Fibroblast of skin of right biceps (primary cell): ENCODE measurements around the gene GPBAR1.
"Not testable (repeated sequence)": the region's sequence is repeated elsewhere in the genome, so short reads cannot be mapped to it uniquely, and the experiment has no call there.

Source experiments
- DNase-seq: peaks from one replicate; pipeline ENCODE4 v3.0.0-alpha.2; 2013

The GPBAR1 gene

GRCh38 chr2:218270721-218271486 lies 10.1 kb downstream of the GPBAR1 start:
- no peak for DNase-seq

DNA sequence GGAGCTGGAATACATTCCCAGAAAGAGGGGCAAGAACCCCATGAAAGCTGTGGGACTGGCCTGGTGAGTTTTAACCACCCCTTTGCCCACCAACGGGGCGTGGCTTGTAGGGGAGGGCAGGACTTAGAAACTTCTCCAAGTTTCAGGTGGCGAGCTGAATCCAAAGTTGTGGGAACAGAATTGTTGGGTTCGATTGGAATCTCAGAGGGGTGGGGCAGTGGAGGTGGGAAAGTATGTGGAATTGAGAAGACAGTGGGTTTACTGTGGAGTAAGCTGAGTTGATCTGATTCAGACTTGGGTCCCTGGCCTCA lies 10.6 kb downstream of the GPBAR1 start:
- DNase-seq = no peak

GRCh38 chr2:218271865-218272530 lies 11.2 kb downstream of the GPBAR1 start:
- DNase-seq = no peak

GRCh38 chr2:218272531-218273212 lies 11.9 kb downstream of the GPBAR1 start:
- DNase-seq = peak; percentile 88

DNA sequence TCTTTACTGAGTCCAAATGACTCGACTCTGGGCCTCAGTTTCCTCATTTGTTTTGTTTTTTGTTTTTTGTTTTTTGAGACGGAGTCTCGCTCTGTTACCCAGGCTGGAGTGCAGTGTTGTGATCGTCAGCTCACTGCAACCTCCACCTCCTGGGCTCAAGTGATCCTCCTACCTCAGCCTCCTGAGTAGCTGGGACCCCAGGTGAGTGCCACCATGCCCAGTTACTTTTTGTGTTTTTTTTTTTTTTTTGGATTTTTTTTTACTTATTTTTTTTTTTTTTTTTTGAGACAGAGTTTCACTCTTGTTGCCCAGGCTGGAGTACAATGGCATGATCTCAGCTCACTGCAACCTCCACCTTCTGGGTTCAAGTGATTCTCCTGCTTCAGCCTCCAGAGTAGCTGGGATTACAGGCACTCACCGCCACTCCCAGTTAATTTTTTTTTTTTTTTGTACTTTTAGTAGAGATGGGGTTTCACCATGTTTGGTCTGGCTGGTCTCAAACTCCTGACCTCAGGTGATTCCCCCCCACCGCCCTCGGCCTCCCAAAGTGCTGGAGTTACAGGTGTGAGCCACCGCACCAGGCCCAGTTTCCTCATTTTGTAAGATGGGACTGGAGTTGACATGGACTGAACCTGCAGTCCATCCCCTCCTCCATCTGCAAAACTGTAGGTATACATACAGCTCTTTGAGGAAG lies 12.5 kb downstream of the GPBAR1 start:
- DNase-seq = not testable (repeated sequence)

- DNase-seq = no peak
Measured at GRCh38 chr2:218273908-218274249, 13.1 kb downstream of the GPBAR1 start.

DNA sequence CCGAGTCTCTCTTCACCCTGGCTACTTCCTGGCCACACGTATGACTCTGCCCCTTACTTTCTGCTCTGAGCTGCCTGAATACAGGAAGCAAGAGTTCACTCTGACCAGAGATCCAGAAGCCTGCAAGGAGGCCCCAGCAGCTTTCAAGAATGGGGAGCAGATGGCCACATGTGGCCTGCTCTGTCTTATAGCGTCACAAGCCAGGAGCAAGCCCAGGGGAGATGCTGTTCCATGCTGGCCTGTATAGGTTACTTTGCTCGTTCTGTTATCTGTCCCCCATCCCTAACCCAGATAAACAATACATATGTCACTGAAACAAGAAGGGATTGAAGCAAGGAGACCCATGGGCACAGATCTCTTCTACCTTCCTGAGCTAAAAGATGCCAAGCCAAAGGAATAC lies 13.8 kb downstream of the GPBAR1 start:
- DNase-seq = no peak

DNA sequence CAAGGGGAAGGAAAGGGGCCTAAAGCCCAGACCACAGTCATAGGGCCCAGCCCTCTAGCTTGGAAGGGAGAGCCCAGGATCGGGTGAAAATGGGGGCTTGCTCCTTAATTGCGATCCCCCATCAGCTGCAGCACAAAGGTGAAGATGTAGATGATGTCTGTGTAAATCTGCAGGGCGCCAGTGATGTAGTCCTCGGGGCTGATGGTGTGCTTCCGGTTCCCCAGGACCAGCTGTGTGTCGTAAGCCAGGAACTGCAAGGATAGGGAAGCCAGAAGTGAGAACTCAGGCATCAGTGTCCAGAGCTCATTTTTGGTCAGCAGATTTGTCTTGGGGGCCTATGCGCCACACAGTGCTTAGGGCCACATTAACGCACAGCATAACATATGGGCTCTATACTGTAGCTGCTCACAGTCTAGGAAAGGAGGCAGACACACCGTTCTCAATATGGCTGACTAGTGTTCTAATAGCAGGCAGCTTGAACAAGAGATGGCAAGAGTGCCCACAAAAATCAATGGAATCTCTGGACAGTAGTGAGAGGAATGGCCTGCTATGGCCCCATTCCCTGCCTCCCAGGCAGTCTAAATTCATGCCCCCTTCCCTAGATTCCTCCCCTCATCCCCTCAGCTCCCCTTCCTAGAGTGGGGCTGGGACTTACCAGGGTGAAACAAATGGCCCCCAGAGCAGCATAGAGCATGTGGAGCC lies 14.7 kb downstream of the GPBAR1 start:
- DNase-seq = no peak

DNA sequence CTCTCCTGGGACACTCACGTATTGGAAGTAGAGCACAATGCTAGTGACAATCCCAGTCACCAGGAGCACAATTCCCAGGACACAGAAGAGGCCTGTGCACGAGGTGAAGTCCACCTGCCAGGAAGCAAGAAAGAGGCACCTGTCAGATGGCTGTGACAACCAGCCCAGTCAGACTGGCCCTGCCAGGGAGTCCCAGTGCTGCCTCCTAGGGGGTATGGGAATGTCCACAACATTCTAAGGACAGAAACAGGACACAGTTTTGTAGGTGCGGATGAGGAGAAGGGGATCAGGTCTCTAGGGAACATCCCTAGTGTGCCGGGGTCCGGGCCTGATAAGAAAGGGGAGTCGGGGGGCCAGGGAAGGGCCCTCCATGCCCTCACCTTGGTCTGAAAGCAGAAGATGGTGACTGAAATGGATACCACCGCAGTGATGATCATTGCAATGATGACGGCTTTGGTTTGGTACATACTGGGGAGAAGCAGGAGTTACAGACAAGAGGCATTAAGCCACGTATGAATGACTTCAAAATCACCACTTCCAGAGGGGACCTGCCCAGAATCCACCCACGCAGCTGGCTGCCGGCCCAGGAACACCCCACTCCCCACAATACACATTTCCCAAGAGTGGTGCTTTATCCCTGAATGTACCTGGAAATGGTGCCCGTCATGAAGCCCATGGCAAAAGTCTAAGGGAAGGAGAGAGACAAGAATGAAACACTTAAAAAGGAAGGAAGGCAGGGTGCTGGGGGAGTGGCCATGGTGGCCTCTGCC lies 16.4 kb downstream of the GPBAR1 start:
- DNase-seq = no peak

GRCh38 chr2:218277921-218278320 lies 17.1 kb downstream of the GPBAR1 start:
- DNase-seq = no peak

- DNase-seq = no peak
Measured at GRCh38 chr2:218278531-218279360, 17.9 kb downstream of the GPBAR1 start.

- no peak for DNase-seq
Measured at GRCh38 chr2:218280260-218280870, 19.6 kb downstream of the GPBAR1 start.

DNA sequence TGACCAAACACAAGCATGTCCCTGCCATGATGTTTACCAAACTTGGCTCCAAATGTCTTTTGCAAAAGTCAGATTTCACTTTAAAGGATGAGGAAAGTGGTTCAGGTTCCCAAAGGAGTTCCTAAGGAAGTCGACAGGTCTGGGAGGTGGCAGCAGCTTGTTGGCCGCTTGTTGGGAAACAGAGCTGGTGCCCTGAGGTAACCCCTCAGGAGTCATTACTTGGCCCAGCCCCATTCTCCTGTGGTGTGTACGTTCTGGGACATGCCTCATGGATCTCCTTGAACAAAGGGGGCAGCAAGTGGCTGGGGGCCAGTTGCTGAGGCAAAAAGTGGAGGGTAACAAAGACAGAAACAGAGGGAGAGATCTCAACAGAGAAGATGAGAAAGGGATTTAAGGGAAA lies 20.6 kb downstream of the GPBAR1 start:
- no peak for DNase-seq

DNA sequence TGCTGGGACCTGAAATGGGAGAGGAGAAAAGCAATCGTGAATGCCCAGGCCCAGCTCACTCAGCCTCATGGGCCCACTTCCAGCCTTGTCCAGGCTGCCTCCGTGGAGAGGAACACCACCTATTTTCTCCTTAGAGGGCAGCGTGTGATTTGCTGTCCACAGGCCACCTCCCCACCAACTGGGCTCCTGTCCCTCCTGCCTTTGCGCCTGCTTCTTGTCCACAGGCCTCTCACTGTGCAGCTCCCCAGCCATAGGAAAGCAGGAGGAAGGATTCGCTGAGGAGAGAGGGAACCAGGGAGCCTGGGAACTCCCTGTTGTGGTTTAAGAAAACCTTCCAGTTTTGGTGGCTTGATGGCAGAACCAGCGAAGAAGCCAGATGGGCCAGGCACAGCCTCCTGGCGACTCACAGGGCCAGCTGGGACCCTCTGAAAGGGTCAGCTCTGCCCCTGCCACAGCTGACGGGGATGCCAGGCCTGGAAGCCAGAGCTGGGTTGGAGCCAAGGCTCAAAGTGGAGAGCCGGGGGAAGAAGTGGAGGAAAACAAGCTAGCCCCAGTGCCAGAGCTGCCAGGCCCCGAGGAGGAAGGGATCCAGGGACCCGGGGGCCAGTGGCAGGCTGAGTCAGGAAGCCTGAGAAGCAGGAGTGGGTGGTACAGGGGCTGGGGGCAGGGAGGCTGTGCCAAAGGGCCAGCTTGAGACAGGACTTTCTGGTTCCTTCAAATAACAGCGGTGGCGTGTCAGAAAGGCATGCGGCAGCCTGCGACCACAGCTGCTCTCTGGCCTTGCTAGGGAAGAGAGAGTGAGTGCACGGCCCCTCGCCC lies 21.6 kb downstream of the GPBAR1 start:
- DNase-seq = no peak

GRCh38 chr2:218284106-218284811 lies 23.4 kb downstream of the GPBAR1 start:
- DNase-seq = peak; percentile 52

DNA sequence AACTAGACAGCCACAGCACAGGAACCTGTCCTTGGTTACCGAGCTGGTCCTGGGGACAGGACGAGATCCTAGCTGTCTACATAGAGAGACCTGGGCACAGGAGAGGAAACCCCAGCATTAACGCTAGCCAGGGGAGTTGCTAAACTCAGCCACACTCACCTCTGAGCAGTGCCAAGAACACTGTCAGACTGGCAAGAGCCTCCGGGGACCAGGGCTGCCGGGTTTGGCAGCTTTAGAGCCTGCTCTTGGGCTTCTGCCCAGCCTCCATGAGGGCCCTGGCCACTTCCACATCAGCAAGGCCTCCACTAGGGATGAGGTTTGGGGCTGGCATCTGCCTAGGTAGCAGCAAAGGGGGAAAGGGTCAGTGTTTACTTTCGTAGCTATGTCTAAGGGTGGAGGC lies 24.8 kb downstream of the GPBAR1 start:
- no peak for DNase-seq

DNA sequence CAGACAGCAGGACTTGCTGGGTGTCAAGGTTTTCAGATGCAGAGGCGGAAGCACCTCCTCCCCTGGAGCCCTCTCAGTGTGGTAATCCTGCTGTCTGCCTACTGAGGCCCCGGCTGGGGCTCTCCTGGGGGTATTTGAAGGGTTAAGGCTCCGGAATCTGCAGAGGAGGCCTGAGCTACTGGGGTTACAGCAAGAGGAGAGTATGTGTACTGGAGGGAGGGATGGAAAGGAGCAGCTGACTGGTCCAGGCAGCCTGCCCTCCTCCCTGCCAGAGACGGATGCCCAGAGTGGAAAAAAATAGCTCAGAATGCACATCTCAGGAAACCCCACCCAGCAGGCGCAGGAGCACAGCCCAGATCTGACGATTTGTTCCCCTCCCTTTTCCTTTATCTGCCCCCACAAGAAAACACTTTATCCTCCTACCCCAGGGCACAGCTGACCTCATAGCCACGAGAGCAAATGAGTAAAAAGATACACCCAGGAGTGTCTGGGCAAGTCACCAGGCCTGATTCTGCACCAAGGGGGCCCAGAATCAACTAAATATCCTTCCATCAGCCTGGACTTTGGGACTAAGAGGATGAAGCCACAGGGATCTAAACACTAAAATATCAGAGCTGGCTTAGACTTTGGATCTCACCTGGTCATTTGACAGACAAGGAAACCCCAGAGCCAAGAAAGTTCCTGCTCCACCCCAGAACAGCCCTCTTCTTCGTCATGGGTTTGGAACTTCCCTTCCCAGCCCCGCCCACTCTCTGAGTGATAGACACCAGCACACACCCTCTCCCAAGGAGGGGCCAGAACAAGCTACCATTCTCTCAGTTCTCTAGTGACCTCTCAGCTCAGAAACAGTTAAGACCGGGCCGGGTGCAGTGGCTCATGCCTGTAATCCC lies 26.0 kb downstream of the GPBAR1 start:
- peak; percentile 94 for DNase-seq

- DNase-seq = no peak
Measured at GRCh38 chr2:218289639-218290315, 29.0 kb downstream of the GPBAR1 start.
